ENCODE measurements around the gene DCUN1D1. TPM values are rescaled to one million over a fixed set of nuclear protein-coding genes. Genes with fewer than 3 reads are reported as not detected.

The DCUN1D1 gene
- total RNA-seq, 4 donors from 2014 or later = 31.1 to 57.7 (median 43.4) TPM

- no peak for TF ChIP-seq CTCF (IDR thresholded peaks at IDR 0.05; ENCODE audit: low read depth)
Observed at GRCh38 chr3:182971637-182972036, 8.7 kb downstream of the DCUN1D1 start.

- TF ChIP-seq CTCF (IDR thresholded peaks at IDR 0.05; ENCODE audit: low read depth) = no peak
Observed at GRCh38 chr3:182970811-182971418, 9.4 kb downstream of the DCUN1D1 start.

- no peak for TF ChIP-seq CTCF (IDR thresholded peaks at IDR 0.05; ENCODE audit: low read depth)
Observed at GRCh38 chr3:182969853-182970252, 10.5 kb downstream of the DCUN1D1 start.

- TF ChIP-seq CTCF (IDR thresholded peaks at IDR 0.05; ENCODE audit: low read depth) = no peak
Observed at GRCh38 chr3:182969277-182969676, 11.1 kb downstream of the DCUN1D1 start.

GRCh38 chr3:182967218-182968204 is 12.8 kb downstream of the DCUN1D1 start:
- TF ChIP-seq CTCF (IDR thresholded peaks at IDR 0.05; ENCODE audit: low read depth) = no peak

GRCh38 chr3:182965861-182966366 is 14.4 kb downstream of the DCUN1D1 start:
- TF ChIP-seq CTCF (IDR thresholded peaks at IDR 0.05; ENCODE audit: low read depth) = no peak

GRCh38 chr3:182964179-182964578 is 16.2 kb downstream of the DCUN1D1 start:
- TF ChIP-seq CTCF (IDR thresholded peaks at IDR 0.05; ENCODE audit: low read depth) = no peak

Data from subcutaneous adipose tissue (tissue), 4 donors.